Stimulated activated CD8-positive, alpha-beta memory T cell treated with anti-CD3 and anti-CD28 coated beads, Interleukin-15, amount 100 ng/mL, for 48 hours (primary cell): ENCODE results near the gene NCS1.
"Not testable (repeated sequence)": the region's sequence is repeated elsewhere in the genome, so short reads cannot be mapped to it uniquely, and the experiment has no call there.

Experiments
- DNase-seq, 2 donors: peaks; one replicate each; pipeline ENCODE4 v3.0.0-alpha.2; 2020; ENCODE audit warnings: low read depth in 2 of 2

The NCS1 gene

DNA sequence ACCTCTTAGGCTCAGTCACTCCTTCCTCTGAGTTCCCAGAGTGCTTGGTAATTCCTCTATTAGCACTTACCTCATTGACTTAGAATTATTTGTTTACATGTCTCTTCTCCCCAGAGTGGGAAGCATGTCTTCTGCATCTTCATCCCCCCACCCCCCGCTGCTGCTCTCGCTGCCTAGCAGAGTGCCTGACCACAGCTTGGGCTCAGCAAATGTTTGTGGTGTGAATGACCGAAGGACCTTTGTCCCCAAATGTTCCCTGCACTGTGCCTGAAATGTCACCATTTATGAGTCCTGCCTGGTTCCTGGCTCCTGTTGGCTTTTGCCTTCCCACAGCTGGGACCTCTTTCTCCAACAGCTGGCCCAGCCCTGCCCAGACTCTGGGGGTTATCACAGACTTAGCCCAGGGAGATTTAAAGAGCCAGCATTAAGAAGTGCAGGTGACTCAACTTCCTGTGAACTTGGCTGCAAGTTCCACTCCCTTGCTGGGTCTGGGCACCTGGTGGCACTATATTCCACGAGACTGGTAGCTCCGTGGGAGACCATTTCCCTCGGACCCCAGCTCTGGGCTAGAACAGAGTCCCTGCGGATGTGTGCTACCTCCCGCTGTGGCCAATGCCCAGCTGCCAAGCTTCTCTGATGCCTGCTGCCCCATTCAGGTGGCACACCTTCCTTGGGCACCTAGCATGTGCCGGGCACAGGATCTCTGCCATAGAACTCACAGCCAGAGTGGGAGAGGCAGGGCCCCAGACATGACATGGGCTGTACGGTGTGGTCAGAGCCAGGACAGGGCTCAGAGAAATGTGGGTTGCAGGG lies 91.6 kb downstream of the NCS1 start:
- no peak for DNase-seq

GRCh38 chr9:130264414-130265350 lies 92.5 kb downstream of the NCS1 start:
- no peak for DNase-seq

DNA sequence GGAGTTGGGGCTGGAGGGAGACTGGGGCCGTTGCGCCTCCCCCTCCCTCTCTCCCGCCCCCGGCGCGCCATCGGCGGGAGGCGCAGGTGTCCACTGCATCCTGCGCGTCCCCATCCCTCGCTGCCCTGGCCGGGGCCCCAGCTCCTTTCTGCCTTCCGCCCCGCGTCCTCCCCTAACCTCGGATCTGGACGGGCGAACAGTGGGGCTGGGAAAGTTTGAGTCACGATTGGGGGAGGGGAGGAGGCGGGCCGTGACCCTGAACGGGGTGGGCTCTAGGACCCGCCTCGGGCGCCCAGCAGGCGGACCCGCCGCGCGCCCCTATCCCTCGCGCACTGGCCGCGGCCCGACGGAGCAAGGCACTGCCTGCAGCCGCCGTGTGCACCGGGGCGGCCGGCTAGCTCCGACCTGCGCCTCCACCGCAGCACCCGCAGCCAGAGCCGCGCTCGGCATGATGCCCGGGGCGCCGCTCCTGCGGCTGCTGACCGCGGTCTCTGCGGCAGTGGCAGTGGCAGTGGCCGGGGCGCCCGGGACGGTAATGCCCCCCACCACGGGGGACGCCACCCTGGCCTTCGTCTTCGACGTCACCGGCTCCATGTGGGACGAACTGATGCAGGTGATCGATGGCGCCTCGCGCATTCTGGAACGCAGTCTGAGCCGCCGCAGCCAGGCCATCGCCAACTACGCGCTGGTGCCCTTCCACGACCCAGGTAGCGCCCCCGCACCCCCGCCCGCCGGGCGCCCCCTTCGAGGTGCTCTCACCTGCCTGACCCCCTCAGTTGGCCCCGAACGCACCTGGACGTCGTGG lies 93.4 kb downstream of the NCS1 start, which contains the start of gene HMCN2:
HMCN2 (plus strand) TSS at position 330 of the 805 bp plus-strand sequence; CDS start at position 449, 119 bp downstream.
- no peak for DNase-seq

DNA sequence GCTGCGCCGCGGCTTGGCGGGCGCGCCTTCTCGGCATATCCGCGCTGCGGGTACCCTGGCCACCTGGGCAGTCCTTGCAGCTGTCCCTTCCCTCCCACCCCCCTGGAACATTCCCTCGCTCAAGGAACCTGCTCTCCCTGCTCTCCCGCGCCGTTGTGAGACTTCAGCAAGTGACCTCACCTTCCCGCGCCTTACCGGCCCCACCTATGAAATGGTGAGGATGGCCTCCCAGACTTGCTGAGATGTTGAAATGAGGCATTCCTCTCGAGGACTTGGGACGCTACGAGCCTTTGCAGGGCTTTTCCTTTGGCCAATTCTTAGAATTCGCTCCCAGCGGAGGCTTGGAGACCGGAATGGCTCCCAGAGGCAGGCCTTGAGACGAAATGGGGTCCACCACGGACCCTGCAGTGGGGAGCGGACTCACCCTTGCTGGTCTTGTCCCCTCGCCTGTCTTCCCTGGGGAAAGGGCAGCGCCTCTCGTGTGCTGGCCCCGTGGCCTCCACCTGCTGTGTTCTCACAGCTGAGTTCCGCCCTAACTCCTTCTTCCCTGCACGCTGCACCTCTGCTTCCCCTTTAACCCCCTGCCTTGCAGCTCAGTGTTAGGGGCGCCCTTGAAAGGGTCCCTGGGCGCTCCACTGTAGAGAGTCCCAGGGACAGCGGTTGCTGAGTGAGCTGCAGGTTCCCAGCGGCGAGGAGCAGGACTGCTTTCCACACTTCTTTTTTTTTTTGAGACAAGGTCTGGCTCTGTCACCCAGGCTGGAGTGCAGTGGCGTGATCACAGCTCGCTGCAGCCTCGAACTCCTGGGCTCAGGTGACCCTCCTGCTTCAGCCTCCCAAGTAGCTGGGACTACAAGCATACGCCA lies 94.3 kb downstream of the NCS1 start:
- DNase-seq, result no peak

DNA sequence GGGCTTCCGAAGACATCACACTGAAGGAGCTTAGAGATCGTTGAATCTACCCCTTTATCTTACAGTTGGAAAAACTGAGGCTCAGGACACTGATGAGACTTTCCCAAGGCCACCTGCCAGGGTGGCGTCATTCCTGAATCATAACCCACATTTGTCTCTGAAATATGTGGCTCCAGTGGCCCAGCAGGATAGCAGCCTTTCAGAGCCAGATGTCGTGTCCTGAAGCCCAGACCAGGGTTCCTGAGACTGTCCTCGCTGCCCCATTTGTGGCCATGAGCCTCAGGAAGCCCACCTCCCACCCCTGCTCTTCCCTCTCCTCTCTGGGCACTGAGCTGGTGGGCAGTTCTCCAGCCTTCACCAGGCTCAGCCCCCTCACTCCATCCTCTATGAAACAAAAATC lies 95.7 kb downstream of the NCS1 start:
- no peak for DNase-seq

DNA sequence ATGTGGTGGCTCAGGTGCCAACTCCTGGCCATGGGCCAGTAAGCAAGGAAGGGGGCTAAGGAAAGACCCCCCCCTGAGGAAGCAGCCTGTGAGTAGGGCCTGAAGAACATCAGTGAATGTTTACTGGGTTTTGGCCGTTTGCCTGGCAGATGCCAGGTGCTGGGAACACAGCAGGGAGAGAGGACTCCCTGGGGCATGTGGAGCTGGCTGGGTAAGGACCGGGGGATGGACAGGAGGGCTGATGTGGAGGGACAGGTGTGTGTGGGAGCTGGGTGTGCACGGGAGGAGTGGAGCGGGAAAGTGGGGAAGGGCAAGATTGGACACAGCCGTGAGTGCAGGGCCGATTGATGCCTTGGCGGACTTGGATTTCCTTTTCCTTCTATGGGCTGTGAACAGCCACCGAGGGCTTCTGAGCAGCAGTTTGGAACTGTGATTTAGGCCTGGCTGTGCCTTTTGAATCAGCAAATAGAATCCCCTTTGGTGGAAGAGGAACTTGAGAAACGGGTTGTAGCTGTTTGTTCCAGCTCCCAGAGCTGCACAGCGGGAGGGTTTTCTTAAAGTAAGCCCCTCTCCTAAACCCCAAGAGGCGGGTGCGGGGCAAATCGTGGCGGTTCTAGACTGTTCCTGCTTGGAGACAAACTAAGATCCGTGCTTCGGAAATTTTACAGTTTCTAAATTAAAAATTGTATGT lies 96.5 kb downstream of the NCS1 start:
- no peak for DNase-seq

- no peak for DNase-seq
Observed at GRCh38 chr9:130271473-130271872, 99.3 kb downstream of the NCS1 start.

- DNase-seq, result no peak
Observed at GRCh38 chr9:130275156-130275555, 103.0 kb downstream of the NCS1 start.

GRCh38 chr9:130276121-130276520 lies 103.9 kb downstream of the NCS1 start:
- no peak for DNase-seq

- no peak for DNase-seq
Observed at GRCh38 chr9:130276955-130277354, 104.8 kb downstream of the NCS1 start.

DNA sequence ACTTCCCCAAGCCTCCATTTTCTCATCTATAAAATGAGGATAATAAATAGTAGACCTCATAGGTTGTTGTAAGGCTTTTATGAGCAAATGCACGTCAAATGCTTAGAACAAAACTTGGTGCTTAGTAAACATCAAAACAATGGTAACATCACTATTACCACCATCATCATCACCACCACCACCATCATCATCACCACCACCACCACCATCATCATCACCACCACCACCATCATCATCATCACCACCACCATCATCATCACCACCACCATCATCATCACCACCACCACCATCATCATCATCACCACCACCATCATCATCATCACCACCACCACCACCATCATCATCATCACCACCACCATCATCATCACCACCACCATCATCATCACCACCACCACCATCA lies 105.3 kb downstream of the NCS1 start:
- not testable (repeated sequence) for DNase-seq

- no peak for DNase-seq
Observed at GRCh38 chr9:130283539-130284248, 111.5 kb downstream of the NCS1 start.

DNA sequence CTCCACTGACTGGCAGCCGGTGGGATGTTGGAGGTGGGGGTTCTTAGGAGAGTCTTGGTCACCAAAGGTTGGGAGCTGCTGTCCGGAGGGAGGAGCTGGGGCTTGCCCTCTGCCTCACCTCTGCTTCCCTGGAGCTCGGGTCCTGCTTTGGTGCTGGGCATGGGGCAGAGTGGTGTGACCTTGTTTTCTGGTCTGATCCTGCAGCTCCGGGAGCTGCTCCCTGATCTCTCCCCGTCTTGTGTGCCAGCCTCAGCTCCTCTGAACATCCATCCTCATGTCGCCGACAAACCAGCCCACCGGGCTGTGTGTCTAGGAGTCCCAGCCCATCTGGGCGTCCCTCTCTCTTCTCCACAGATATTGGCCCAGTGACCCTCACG lies 112.0 kb downstream of the NCS1 start:
- no peak for DNase-seq

GRCh38 chr9:130284690-130285089 lies 112.5 kb downstream of the NCS1 start:
- no peak for DNase-seq

GRCh38 chr9:130285271-130285670 lies 113.1 kb downstream of the NCS1 start:
- DNase-seq, result no peak

GRCh38 chr9:130286072-130286770 lies 114.0 kb downstream of the NCS1 start:
- no peak for DNase-seq
